Nephron (organoid): Measurements from ENCODE around the gene UGGT1.
"Not testable (repeated sequence)": the region's sequence is repeated elsewhere in the genome, so short reads cannot be mapped to it uniquely, and the experiment has no call there.

Experiments
- H3K27ac Mint-ChIP-seq, 3 experiments: 2 replicates each; pipeline ENCODE4 v1.8.0; 2020; ENCODE audit warnings: mixed read lengths in 3 of 3, mild to moderate bottlenecking in 2 of 3, moderate library complexity in 1 of 3
- H3K27me3 Mint-ChIP-seq: 2 replicates; pipeline ENCODE4 v1.8.0; 2021; ENCODE audit warnings: low read depth, mild to moderate bottlenecking, moderate library complexity, mixed read lengths
- H3K36me3 Mint-ChIP-seq: 2 replicates; pipeline ENCODE4 v1.8.0; 2020; ENCODE audit warnings: low read depth, mixed read lengths
- H3K4me1 Mint-ChIP-seq: 2 replicates; pipeline ENCODE4 v1.8.0; 2020; ENCODE audit warnings: mixed read lengths
- H3K4me3 Mint-ChIP-seq, 3 experiments: 2 replicates each; pipeline ENCODE4 v1.8.0; 2020; ENCODE audit warnings: mild to moderate bottlenecking in 3 of 3, mixed read lengths in 3 of 3, moderate library complexity in 2 of 3
- H3K9me3 Mint-ChIP-seq: 2 replicates; pipeline ENCODE4 v1.8.0; 2020; ENCODE audit warnings: mixed read lengths
- CTCF ChIP-seq, 3 experiments: fragments of 200-600 bp; sonication (generic); IDR thresholded peaks; one replicate each; pipeline ENCODE4 v1.5.0; 2021; ENCODE audit warnings: antibody characterized with exemption in 3 of 3; ENCODE audit not compliant: unreplicated experiment in 3 of 3

UGGT1 gene

GRCh38 chr2:128202791-128203190 is 111.8 kb downstream of the UGGT1 start:
- peaks cover 11% of the 10 kb centered on the region for H3K4me1 Mint-ChIP-seq
- H3K9me3 Mint-ChIP-seq, result peaks cover 18% of the 10 kb centered on the region
- TF ChIP-seq CTCF (IDR thresholded peaks at IDR 0.05; ENCODE audit: unreplicated experiment in 3 of 3), result no peak
- no peak overlapping the region for H3K4me3 Mint-ChIP-seq
- H3K36me3 Mint-ChIP-seq, result peaks cover 3% of the 10 kb centered on the region
- no peak overlapping the region for H3K27ac Mint-ChIP-seq
- no peaks in the 10 kb centered on the region for H3K27me3 Mint-ChIP-seq

- H3K4me1 Mint-ChIP-seq, result no peaks in the 10 kb centered on the region
- no peak overlapping the region for H3K4me3 Mint-ChIP-seq
- H3K27ac Mint-ChIP-seq, result no peak overlapping the region
- H3K27me3 Mint-ChIP-seq, result no peaks in the 10 kb centered on the region
- peaks cover 27% of the 10 kb centered on the region for H3K9me3 Mint-ChIP-seq
- no peak for TF ChIP-seq CTCF (IDR thresholded peaks at IDR 0.05; ENCODE audit: unreplicated experiment in 3 of 3)
- H3K36me3 Mint-ChIP-seq, result peaks cover 3% of the 10 kb centered on the region
Observed at GRCh38 chr2:128206245-128206644, 115.2 kb downstream of the UGGT1 start.

GRCh38 chr2:128208023-128208422 is 117.0 kb downstream of the UGGT1 start:
- H3K9me3 Mint-ChIP-seq, result peaks cover 27% of the 10 kb centered on the region
- no peak overlapping the region for H3K27ac Mint-ChIP-seq
- peaks cover 3% of the 10 kb centered on the region for H3K36me3 Mint-ChIP-seq
- no peak overlapping the region for H3K4me3 Mint-ChIP-seq
- H3K27me3 Mint-ChIP-seq, result no peaks in the 10 kb centered on the region
- no peaks in the 10 kb centered on the region for H3K4me1 Mint-ChIP-seq
- no peak for TF ChIP-seq CTCF (IDR thresholded peaks at IDR 0.05; ENCODE audit: unreplicated experiment in 3 of 3)

- H3K27ac Mint-ChIP-seq, H3K4me1 Mint-ChIP-seq, H3K36me3 Mint-ChIP-seq, H3K27me3 Mint-ChIP-seq, H3K4me3 Mint-ChIP-seq: not testable (repeated sequence)
- H3K9me3 Mint-ChIP-seq, result peaks cover 27% of the 10 kb centered on the region
Observed at GRCh38 chr2:128208631-128209324, 117.8 kb downstream of the UGGT1 start.

- Mint-ChIP-seq H3K27ac (no peak overlapping the region), H3K4me3 (no peak overlapping the region), H3K4me1 (no peaks in the 10 kb centered on the region), H3K36me3 (no peaks in the 10 kb centered on the region), H3K9me3 (peaks cover 8% of the 10 kb centered on the region), H3K27me3 (peaks cover 3% of the 10 kb centered on the region)
- no peak for TF ChIP-seq CTCF (IDR thresholded peaks at IDR 0.05; ENCODE audit: unreplicated experiment in 3 of 3)
Observed at GRCh38 chr2:128214251-128214650, 123.3 kb downstream of the UGGT1 start.

- peaks cover 6% of the 10 kb centered on the region for H3K9me3 Mint-ChIP-seq
- no peaks in the 10 kb centered on the region for H3K36me3 Mint-ChIP-seq
- H3K27me3 Mint-ChIP-seq, result peaks cover 3% of the 10 kb centered on the region
- no peak overlapping the region for H3K27ac Mint-ChIP-seq
- H3K4me3 Mint-ChIP-seq, result no peak overlapping the region
- no peaks in the 10 kb centered on the region for H3K4me1 Mint-ChIP-seq
- no peak for TF ChIP-seq CTCF (IDR thresholded peaks at IDR 0.05; ENCODE audit: unreplicated experiment in 3 of 3)
Observed at GRCh38 chr2:128214866-128215460, 124.0 kb downstream of the UGGT1 start.
